PFSK-1 (cell line): ENCODE data around the gene MED26.

Experiments used
- FOXP2 ChIP-seq: optimal IDR thresholded peaks from 2 replicates; pipeline ENCODE3; 2011; ENCODE audit warnings: borderline replicate concordance, control low read depth, inconsistent platforms; ENCODE audit not compliant: insufficient read depth; ENCODE audit errors: extremely low read length, extremely low read depth
- POLR2AphosphoS5 ChIP-seq: IDR thresholded peaks from 2 replicates; pipeline ENCODE4 v1.6.1; 2012; ENCODE audit warnings: low read depth, mild to moderate bottlenecking, control low read depth, low read length, moderate library complexity
- SIN3A ChIP-seq: IDR thresholded peaks from 2 replicates; pipeline ENCODE4 v1.6.1; 2012; ENCODE audit warnings: mild to moderate bottlenecking, low read length, moderate library complexity, borderline replicate concordance; ENCODE audit not compliant: insufficient read depth
- TAF1 ChIP-seq: IDR thresholded peaks from 2 replicates; pipeline ENCODE4 v1.6.1; 2012; ENCODE audit warnings: low read length, control low read depth, borderline replicate concordance; ENCODE audit not compliant: insufficient read depth
- TF ChIP-seq, protein P1 (sequence below), 2 experiments: IDR thresholded peaks; 2 replicates each; pipeline versions ENCODE4 v1.6.1 to v1.8.0; 2011 to 2012; ENCODE audit warnings: low read depth in 2 of 2, low read length in 2 of 2, control low read depth in 1 of 2, inconsistent platforms in 1 of 2, mild to moderate bottlenecking in 1 of 2, moderate library complexity in 1 of 2; ENCODE audit not compliant: insufficient read depth in 1 of 2

MED26 gene

DNA sequence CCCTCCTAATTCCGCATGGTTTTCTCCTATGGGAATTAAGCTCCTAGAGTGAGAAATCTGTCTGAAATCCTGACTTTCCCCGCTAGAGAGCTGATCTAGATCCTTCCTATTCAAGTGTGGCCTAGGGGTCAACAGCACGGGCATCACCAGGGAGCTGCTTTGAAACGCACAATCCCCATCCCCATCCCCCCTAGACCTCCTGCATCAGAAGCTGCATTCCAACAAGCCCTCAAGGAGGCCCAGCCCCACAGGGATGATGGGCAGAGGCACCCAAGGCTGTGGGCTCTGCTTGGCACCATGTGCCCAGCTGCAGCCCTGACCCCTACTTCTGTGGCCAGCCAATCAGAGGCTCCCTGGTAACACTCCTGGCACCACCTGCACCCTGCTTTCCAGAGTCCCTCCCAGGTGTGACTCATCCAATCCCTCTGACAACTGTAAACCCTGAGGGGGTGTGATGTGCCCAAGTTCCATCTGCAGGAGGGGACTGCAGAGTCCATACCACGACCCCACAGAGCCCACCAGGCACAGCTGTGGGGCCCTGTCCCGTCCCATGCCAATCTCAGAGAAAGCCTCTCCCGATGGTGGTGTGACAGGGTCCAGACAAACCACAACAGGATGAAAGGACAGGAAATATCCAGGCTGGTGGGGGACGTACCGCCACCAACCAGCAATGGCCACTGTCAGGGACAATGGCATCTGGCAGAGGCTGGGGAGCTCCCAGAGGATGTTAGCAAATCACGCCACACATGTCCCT lies 36.0 kb downstream of the MED26 start:
- no peak for TF ChIP-seq SIN3A
- TF ChIP-seq POLR2AphosphoS5 = no peak
- no peak for TF ChIP-seq FOXP2
- TF ChIP-seq, protein P1, sequence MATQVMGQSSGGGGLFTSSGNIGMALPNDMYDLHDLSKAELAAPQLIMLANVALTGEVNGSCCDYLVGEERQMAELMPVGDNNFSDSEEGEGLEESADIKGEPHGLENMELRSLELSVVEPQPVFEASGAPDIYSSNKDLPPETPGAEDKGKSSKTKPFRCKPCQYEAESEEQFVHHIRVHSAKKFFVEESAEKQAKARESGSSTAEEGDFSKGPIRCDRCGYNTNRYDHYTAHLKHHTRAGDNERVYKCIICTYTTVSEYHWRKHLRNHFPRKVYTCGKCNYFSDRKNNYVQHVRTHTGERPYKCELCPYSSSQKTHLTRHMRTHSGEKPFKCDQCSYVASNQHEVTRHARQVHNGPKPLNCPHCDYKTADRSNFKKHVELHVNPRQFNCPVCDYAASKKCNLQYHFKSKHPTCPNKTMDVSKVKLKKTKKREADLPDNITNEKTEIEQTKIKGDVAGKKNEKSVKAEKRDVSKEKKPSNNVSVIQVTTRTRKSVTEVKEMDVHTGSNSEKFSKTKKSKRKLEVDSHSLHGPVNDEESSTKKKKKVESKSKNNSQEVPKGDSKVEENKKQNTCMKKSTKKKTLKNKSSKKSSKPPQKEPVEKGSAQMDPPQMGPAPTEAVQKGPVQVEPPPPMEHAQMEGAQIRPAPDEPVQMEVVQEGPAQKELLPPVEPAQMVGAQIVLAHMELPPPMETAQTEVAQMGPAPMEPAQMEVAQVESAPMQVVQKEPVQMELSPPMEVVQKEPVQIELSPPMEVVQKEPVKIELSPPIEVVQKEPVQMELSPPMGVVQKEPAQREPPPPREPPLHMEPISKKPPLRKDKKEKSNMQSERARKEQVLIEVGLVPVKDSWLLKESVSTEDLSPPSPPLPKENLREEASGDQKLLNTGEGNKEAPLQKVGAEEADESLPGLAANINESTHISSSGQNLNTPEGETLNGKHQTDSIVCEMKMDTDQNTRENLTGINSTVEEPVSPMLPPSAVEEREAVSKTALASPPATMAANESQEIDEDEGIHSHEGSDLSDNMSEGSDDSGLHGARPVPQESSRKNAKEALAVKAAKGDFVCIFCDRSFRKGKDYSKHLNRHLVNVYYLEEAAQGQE (IDR thresholded peaks at IDR 0.05; ENCODE audit: insufficient read depth in 1 of 2, low read depth in 2 of 2, low read length in 2 of 2) = no peak
- no peak for TF ChIP-seq TAF1

DNA sequence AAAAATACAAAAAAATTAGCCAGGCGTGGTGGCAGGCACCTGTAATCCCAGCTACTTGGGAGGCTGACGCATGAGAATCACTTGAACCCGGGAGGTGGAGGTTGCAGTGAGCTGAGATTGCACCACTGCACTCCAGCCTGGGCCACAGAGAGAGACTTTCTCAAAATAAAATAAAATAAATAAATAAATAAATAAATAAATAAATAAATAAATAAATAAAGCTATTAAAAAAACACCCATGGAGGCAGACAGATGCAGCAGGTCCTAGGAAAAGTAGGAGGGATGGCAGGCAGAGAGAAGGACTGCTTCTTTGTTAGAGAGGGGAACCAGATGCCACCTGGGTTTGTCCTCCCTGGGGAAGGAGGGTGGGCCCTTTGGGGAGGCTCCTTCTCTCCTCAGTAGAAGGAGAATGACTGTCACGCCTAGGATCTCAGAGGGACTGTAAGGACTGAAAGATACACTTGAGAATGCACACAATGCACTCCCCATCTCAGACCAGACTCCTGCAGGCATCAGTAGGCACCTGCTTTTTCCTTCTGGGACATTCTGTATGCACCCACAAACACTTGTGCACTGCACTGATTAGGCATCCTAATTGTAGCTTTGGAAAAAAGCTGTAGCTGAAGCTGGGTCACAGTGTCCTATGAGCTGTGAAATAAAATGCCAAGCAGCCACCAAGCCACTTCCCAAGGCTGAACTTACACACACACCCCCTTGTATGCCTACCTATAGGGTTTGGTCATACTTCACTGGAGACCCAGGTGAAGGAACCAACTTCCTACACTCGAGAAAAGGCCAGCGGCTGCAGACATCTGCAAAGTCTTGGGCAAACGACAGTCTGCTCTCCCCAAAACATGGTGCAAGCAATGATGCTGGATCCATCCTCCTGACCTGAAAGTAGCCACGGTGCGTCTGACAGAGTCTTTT lies 36.9 kb downstream of the MED26 start:
- TF ChIP-seq, protein P1 (IDR thresholded peaks at IDR 0.05; ENCODE audit: insufficient read depth in 1 of 2, low read depth in 2 of 2, low read length in 2 of 2) = no peak
- TF ChIP-seq TAF1 = no peak
- TF ChIP-seq FOXP2 = no peak
- TF ChIP-seq POLR2AphosphoS5 = no peak
- TF ChIP-seq SIN3A = no peak

DNA sequence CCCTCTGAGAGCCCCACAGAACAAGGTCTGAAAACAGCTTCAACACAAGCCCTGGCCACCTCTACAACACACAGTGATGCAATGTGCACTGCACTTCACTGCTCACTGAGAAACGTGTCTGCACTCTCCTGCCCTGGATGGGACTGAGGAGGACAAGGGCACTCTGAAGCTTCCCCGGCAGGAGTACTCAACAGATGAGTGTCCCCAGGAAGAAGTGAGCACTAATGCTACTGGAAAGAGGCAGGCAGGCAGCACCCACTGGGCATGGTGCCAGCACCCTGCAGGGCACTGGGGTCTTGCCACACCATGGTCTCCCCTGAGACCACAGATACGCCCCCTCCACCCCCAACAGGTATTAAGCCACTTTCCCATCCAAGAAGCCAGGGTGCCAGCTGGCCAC lies 38.1 kb downstream of the MED26 start:
- TF ChIP-seq POLR2AphosphoS5 = no peak
- no peak for TF ChIP-seq SIN3A

DNA sequence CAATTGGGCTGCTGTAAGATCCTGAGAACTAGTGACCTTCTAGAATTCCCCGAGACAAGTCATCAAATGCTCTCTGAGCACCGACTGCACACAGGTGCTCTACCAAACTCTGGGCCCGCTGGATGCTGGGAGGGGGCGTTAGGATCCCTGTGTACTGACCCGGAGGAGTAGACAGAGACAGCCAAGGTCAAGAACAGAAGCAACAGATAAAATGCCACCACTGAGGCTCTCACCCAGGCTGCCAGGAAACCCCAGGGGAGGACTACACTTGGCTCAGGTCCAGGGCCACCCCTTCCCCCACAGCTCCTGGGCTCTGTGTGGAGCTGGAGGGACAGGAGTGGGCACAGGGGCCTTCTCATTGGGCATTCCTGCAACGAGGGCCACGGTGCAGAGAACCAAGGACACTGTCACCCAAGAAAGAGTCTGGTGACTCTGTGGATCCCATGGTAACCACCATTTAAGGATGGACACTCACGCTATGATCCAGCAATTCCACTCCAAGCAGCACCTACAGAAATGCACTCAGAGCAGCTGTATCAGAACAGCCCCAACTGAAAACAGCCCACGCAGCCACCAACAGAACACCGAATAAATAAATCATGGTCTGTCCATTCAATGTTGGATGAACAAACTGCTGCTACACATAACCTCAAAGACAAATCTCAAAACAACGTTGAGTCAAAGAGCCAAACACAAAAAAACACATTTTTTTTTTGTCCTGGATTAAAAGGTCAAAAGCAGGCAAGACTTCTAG lies 39.0 kb downstream of the MED26 start:
- TF ChIP-seq POLR2AphosphoS5 (no peak), SIN3A (no peak), TAF1 (no peak), FOXP2 (no peak)
- TF ChIP-seq, protein P1 (IDR thresholded peaks at IDR 0.05; ENCODE audit: insufficient read depth in 1 of 2, low read depth in 2 of 2, low read length in 2 of 2) = no peak
